Retinal pigment epithelial cell (primary cell): Measurements from ENCODE around the gene TMCO1.
A peak's percentile ranks its signal among the peaks of the same experiment; 100 is the strongest.

ENCODE experiments used
- DNase-seq: peaks from one replicate; pipeline ENCODE4 v3.0.0-alpha.2; 2010; ENCODE audit warnings: low read depth
- H3K4me3 ChIP-seq: 2 replicates; pipeline ENCODE4 v1.5.1; 2011; ENCODE audit warnings: mild to moderate bottlenecking, low read length, control low read depth, moderate library complexity
- CTCF ChIP-seq: conservative IDR thresholded peaks from 2 replicates; pipeline ENCODE4 v1.5.1; 2011; ENCODE audit warnings: low read depth, low read length, control low read depth, inconsistent platforms

The TMCO1 gene

GRCh38 chr1:165697491-165697880 lies 71.2 kb downstream of the TMCO1 start:
- no peak for TF ChIP-seq CTCF
- H3K4me3 ChIP-seq: peak overlapping the region; percentile 95
- no peak for DNase-seq

GRCh38 chr1:165696625-165697100 lies 72.0 kb downstream of the TMCO1 start:
- peak overlapping the region; percentile 95 for H3K4me3 ChIP-seq
- TF ChIP-seq CTCF: no peak
- DNase-seq: peak; percentile 84

GRCh38 chr1:165695031-165695430 lies 73.6 kb downstream of the TMCO1 start:
- no peak overlapping the region for H3K4me3 ChIP-seq
- no peak for TF ChIP-seq CTCF
- no peak for DNase-seq

GRCh38 chr1:165688046-165688445 lies 80.6 kb downstream of the TMCO1 start:
- no peak overlapping the region for H3K4me3 ChIP-seq
- no peak for TF ChIP-seq CTCF
- no peak for DNase-seq

- TF ChIP-seq CTCF: no peak
- no peak overlapping the region for H3K4me3 ChIP-seq
- no peak for DNase-seq
Measured at GRCh38 chr1:165686971-165687433, 81.7 kb downstream of the TMCO1 start.

- peak; percentile 7 for TF ChIP-seq CTCF
- DNase-seq: no peak
- H3K4me3 ChIP-seq: no peak overlapping the region
Measured at GRCh38 chr1:165686121-165686970, 82.3 kb downstream of the TMCO1 start.
